CD4-positive, alpha-beta T cell treated with Interleukin-4 for 1 hour (primary cell): Measurements from ENCODE around the gene TRABD2B.

Source experiments
- DNase-seq, 2 donors: peaks; one replicate each; pipeline ENCODE4 v3.0.0-alpha.2; 2020 to 2022

The TRABD2B gene

GRCh38 chr1:47843781-47844557 lies 153.2 kb downstream of the TRABD2B start:
- no peak for DNase-seq

- DNase-seq: no peak
These were observed 154.1 kb downstream of the TRABD2B start for GRCh38 chr1:47843059-47843458.

- no peak for DNase-seq
These were observed 154.8 kb downstream of the TRABD2B start for GRCh38 chr1:47842228-47842919.

- no peak for DNase-seq
These were observed 155.8 kb downstream of the TRABD2B start for GRCh38 chr1:47841356-47841755.

GRCh38 chr1:47840393-47841190 lies 156.6 kb downstream of the TRABD2B start:
- no peak for DNase-seq

- no peak for DNase-seq
These were observed 157.8 kb downstream of the TRABD2B start for GRCh38 chr1:47839433-47839760.

- DNase-seq: no peak
These were observed 158.4 kb downstream of the TRABD2B start for GRCh38 chr1:47838562-47839432.

GRCh38 chr1:47837866-47838561 lies 159.2 kb downstream of the TRABD2B start:
- DNase-seq: no peak

GRCh38 chr1:47837056-47837830 lies 159.9 kb downstream of the TRABD2B start:
- no peak for DNase-seq

- no peak for DNase-seq
These were observed 161.8 kb downstream of the TRABD2B start for GRCh38 chr1:47835409-47835808.

GRCh38 chr1:47834326-47834725 lies 162.9 kb downstream of the TRABD2B start:
- DNase-seq: no peak

- DNase-seq: no peak
These were observed 166.4 kb downstream of the TRABD2B start for GRCh38 chr1:47830641-47831333.

- DNase-seq: no peak
These were observed 167.2 kb downstream of the TRABD2B start for GRCh38 chr1:47830021-47830420.

GRCh38 chr1:47828978-47829377 lies 168.2 kb downstream of the TRABD2B start:
- DNase-seq: no peak

- DNase-seq: no peak
These were observed 170.1 kb downstream of the TRABD2B start for GRCh38 chr1:47827109-47827508.

GRCh38 chr1:47824716-47825115 lies 172.5 kb downstream of the TRABD2B start:
- no peak for DNase-seq

GRCh38 chr1:47824297-47824696 lies 172.9 kb downstream of the TRABD2B start:
- DNase-seq: no peak

GRCh38 chr1:47823040-47823808 lies 174.0 kb downstream of the TRABD2B start:
- DNase-seq: no peak

- no peak for DNase-seq
These were observed 175.4 kb downstream of the TRABD2B start for GRCh38 chr1:47821760-47822159.

- no peak for DNase-seq
These were observed 177.7 kb downstream of the TRABD2B start for GRCh38 chr1:47819574-47819888.
